ENCODE data around the gene ID4.

- TF ChIP-seq, protein P1, sequence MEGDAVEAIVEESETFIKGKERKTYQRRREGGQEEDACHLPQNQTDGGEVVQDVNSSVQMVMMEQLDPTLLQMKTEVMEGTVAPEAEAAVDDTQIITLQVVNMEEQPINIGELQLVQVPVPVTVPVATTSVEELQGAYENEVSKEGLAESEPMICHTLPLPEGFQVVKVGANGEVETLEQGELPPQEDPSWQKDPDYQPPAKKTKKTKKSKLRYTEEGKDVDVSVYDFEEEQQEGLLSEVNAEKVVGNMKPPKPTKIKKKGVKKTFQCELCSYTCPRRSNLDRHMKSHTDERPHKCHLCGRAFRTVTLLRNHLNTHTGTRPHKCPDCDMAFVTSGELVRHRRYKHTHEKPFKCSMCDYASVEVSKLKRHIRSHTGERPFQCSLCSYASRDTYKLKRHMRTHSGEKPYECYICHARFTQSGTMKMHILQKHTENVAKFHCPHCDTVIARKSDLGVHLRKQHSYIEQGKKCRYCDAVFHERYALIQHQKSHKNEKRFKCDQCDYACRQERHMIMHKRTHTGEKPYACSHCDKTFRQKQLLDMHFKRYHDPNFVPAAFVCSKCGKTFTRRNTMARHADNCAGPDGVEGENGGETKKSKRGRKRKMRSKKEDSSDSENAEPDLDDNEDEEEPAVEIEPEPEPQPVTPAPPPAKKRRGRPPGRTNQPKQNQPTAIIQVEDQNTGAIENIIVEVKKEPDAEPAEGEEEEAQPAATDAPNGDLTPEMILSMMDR (IDR thresholded peaks at IDR 0.05), result no peak
- TF ChIP-seq POLR2A (IDR thresholded peaks at IDR 0.05), result no peak
Measured at GRCh38 chr6:19798362-19798761, 38.8 kb upstream of the ID4 start.
